Islet of Langerhans (tissue), 1 donor: ENCODE results near the gene MRI1.
"Not testable (repeated sequence)": the region's sequence is repeated elsewhere in the genome, so short reads cannot be mapped to it uniquely, and the experiment has no call there.

Source experiments
- FAIRE-seq: peaks from one replicate; lab custom pipeline; 2011; peaks lifted over from hg19 to GRCh38; lab: Jason Lieb, UNC

The MRI1 gene

DNA sequence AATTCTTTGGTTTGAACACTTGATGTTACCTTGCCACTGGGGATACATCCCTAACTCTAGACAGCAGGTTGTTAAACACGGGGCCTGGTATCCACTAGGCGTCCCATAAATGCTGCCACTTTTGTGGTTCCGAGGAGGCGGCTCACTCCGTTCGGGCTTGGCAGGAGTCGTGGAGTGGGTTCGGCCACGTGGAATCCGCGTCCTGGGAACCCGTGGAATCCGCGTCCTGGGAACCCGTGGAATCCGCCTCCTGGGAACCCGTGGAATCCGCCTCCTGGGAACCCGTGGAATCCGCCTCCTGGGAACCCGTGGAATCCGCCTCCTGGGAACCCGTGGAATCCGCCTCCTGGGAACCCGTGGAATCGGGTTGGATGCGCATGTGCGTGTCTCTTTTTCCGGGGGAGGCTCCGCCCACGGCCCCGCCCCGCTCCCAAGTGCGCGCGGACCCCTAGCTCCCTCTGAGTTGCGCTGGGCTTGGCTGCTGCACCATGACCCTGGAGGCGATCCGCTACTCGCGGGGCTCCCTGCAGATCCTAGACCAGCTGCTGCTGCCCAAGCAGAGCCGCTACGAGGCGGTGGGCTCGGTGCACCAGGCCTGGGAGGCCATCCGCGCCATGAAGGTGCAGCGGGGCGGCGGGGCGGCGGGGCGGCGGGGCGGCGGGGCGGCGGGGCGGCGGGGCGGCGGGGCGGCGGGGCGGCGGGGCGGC is at the start of gene MRI1:
MRI1 (plus strand) TSS at position 422 of the 707 bp plus-strand sequence; CDS start at position 489, 67 bp downstream.
- no peak for FAIRE-seq

DNA sequence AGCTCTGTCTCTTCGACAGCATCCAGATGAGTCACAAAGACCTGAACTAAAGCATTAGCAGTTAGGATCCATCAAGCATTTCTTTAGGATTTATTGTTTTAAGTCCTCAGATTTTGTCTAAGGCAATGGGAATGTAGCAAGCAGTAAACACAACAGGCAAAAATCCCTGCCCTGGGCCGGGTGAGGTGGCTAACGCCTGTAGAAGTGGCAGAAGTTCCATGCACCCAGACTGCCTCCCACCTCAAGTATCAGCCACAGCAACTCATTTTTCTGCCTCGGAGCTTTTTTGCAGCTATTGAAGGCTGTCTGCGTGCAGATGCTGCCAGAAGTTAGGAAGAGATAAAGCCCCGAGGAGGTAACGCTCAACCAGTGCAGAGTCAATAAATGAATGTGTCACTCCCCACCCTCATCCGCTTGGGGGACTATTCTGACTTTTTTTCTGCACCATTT is 47.1 kb upstream of the MRI1 start:
- FAIRE-seq: no peak

DNA sequence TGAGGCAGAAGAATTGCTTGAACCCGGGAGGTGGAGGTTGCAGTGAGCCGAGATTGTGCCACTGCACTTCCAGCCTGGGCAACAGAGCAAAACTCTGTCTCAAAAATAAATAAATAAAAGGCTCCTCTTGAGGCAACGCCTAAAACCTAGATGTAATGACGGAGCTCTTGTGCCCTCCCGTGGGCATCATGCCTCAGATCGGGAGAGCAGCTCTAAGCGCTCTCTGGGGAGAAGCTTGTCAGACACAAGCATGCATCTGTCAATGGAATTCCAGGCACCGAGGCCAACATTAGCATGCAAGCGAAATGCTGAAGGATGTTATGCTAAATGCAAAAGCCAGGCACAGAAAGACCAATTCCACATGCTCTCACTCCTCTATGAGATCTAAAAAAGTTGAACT is 45.6 kb upstream of the MRI1 start:
- peak; percentile 72 for FAIRE-seq

DNA sequence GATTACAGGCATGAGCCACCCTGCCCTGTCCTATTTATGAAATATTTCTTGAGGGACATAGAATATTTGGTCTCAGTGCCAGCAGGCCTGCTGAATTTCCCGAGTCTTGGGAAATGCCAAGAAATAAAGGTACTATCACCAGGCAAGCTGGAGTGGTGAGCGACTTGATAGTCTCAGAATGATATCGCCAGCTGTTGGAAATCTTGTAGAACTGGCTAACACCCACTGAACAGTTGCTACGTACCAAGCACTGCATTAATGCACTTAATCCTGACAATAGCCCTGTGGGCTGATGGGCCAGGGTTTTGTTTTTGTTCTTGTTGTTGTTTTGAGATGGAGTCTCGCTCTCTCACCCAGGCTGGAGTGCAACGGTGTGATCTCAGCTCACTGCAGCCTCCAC is 42.2 kb upstream of the MRI1 start:
- FAIRE-seq: no peak

DNA sequence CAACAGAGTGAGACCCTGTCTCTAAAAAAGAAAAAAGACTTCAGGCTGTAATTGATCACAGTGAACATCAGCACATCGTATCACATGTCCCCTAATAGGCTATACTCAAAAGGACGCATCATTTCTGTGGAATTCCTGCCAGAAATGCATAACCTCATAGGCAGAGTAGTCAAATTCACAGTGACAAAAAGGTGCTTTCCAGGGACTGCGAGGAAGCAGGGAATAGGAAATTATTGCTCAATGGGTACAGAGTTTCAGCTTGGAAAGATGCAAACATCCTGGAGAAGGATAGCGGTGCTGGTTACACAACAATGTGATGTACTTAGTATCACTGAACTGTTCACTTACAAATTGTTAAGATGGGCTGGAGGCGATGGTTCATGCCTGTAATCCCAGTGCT is 41.1 kb upstream of the MRI1 start:
- FAIRE-seq: no peak

DNA sequence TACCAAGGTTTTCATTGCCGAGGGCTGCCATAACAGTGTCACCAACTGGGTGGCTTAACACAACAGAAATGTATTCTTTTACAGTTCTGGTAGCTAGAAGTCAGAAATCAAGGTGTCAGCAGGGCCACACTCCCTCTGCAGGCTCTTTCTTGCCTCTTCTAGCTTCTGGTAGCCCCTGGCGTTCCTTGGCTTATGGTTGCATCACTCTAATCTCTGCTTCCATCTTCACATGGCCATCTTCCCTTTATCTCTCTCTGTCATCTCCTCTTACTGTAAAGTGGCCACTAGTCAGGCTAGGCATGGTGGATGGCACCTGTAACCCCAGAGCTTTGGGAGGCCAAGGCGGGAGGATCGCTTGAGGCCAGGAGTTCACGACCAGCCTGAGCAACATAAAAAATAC is 38.0 kb upstream of the MRI1 start:
- FAIRE-seq: no peak

- FAIRE-seq: no peak
Measured at GRCh38 chr19:13727798-13728197, 36.5 kb upstream of the MRI1 start.

DNA sequence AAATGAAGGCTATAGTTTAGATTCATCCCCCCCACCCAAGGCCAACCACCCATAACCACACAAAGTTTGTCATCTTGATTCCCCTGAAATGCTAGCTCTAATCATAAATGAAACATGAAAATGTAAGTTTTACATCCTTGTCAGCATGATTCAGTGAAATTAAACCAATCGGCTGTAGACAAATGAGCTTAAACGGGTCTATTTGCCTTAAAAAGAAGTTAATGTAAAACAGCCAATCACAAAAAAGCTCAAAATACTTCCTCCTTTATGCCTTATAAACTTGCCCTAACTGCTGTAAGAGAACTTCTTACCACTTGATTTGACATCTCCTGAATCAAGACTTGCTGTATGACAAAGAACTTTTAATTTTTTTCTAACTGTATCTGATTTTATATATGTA is 34.5 kb upstream of the MRI1 start:
- no peak for FAIRE-seq

GRCh38 chr19:13731147-13731964 is 33.0 kb upstream of the MRI1 start:
- peak; percentile 84 for FAIRE-seq

DNA sequence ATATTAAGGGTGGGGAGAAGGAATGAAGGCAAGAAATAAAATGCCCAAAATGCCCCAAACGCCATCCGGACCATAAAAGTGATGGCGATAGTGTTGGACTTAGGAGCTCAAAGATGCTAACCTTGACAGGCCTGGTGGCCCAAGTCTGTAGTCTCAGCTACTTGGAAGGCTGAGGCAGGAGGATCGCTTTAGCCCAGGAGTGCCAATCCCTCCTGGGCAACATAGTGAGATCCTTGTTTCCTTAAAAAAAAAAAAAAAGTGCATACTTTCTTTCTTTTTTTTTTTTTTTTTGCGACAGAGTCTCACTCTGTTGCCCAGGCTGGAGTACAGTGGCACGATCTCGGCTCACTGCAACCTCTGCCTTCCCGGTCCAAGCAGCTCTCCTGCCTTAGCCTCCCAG is 32.0 kb upstream of the MRI1 start:
- FAIRE-seq: no peak

DNA sequence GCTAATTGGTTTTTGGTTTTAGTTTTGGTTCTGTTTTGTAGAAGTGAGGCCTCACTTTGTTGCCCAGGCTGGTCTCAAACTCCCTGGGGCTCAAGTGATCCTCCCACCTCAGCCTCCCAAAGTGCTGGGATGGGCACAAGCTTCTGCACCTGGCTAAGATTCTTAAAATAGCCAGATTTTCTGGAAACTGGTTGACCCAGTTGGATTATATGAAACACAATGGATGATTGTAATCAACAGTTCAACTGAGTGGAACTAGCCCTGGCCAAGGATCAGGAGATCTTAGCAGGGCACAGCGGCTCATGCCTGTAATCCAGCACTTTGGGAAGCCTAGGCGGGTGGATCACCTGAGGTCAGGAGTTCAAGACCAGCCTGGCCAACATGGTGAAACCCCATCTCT is 29.6 kb upstream of the MRI1 start:
- no peak for FAIRE-seq

DNA sequence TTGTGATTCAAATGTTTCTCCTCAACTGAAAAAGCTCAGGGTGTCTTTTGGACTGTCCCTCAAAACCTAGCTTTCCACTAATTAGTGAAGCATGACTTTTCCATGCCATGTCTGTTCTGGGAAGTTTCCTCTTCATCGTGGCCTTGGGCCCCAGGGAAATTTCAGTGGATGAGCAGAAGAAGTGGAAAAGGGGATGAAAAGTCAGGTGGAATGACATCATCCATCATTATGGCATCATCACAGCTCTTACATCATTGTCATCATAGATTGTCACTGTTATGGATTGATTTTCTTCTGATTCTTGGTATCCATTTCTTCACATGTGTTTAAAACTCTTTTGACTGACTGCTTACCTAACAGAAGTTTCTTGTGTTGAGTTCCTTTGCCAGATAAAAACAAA is 26.2 kb upstream of the MRI1 start:
- no peak for FAIRE-seq

DNA sequence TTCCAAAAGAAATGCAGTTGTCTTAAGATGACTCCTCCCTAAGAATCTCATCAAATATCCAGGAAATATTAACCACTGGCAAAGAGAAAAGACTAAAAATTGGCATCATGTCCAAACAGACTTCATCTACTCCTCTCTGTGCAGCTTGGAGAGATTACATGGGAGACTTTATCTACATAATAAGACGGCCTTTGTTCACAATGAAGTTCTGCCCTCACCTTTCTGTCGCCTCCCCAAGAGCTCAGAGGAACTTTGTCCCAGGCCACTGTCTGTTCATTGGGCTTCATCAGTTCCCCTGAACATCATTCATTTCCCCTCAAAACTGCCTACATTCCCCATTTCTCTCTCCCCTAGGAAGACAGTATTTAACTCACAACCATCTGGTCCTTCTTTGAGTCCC is 22.4 kb upstream of the MRI1 start:
- no peak for FAIRE-seq

DNA sequence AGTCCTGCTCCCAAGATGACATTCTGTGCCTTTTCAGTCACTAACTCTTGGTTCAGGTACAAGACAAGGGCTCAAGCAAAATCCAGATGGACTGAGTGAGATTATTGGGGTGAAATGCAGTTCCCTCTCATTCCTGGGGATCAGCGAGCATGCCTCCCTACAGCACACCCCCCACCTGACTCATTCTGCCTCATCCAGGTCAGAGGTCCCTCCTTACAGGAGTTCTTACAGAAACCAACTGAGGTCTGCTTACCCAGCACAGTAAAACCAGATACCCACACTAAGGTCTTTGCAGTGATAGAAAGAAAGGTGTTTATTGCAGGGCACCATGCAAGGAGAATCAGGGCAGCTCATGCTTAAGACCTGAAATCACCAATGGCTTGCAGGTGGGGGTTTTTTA is 21.6 kb upstream of the MRI1 start:
- no peak for FAIRE-seq

DNA sequence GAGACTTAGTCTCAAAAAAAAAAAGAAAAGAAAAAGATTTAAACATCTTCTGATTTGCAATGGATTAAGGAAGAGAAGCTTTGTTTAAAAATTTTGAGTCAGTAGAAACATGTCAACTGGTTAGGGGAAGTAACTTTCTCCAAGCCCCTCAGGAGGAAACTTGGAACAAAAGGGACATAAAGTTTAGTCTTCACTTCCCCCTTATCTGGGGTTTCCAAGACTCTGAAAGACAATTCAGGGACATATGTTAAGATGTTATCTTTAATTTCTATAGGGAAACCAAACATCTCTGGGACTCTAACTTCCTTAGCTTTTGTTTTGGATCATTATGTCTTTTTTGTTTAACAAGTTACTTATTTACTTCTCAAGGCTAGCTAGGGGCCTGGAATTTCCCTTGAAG is 20.1 kb upstream of the MRI1 start:
- FAIRE-seq: no peak

DNA sequence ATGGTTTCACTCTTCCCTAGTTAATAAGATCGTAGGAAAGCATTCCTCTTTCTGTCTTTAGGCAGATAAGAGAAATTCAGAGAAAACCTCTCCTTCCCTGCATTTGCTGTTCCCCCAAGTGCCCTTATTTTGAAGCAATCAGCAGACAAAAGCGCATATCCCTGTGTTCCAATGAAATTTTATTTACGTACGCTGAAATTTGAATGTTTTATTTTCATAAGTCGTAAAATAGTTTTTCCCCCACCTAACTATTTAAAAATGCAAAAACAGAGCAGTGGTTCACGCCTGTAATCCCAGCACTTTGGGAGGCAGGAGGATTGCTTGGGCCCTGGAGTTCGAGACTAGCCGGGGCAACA is 17.2 kb upstream of the MRI1 start:
- FAIRE-seq: no peak

DNA sequence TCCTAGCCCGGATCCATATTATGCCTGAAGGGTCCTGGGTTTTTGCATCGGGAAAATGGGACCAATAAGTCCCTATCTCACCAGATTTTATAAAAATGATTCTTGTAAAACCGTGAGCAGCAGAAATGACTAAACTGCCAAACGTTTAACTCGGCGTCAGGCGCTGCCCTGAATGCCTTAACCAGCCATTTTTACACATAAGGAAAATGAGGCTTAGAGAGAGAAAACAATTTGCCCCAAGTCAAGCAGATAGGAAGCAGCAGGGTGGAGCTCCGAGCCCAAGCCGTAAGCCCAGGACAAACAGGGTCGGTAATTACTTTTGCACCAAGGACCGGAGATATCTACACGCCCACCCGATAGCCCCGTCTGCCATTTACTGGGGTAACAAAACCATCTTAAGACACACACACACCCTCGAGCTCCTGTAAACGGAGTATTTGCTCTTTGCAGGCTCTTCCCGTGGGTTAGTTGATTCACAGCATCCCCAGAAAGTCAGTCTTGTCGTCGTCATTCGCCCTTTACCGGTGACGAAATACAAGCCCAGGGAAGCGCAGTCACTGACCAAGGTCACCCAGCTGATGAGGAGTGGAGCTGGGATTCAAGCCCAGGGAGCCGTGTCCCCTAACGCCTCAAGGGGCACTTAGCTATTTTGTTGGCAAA is 16.0 kb upstream of the MRI1 start:
- FAIRE-seq: no peak

DNA sequence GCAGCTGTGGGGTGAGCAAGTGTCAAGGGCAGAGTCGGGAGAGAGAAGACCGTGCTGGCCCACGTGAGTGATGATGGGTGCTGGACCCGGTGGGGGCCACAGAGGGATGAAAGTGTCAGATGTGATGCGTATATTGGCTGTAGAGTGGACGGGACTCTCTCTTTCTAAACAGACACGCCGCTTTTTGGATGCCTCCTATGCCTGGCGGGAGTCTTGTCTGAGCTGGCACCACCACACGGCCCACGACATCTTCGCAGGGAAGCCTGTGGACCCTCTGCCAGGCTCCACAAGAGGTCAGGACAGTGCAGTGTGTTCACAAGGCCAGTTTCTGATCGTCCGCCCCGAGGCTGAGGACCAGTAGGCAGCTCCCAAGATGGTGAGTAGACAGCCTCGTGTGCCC is 12.9 kb upstream of the MRI1 start:
- FAIRE-seq: no peak

- FAIRE-seq: not testable (repeated sequence)
Measured at GRCh38 chr19:13753622-13754021, 10.7 kb upstream of the MRI1 start.

DNA sequence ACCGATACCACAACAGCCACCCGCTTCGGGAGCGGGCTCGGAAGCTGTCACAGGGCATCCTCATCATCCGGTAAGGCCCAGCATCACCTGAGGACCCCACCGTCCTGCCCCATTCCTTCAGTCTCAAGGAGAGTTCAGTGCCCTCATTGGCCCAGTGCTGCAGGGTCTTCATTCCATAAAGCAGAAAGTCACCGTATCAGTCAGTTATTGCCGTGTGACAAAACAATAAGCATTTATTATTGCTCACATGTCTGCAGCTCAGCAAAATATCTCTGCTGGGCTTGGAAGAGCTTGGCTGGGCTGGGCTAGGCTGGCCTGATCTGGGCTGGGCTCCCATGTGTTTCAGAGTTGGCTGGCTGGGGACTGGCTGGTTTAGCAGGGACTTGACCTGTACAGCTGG is 8.1 kb upstream of the MRI1 start:
- no peak for FAIRE-seq

DNA sequence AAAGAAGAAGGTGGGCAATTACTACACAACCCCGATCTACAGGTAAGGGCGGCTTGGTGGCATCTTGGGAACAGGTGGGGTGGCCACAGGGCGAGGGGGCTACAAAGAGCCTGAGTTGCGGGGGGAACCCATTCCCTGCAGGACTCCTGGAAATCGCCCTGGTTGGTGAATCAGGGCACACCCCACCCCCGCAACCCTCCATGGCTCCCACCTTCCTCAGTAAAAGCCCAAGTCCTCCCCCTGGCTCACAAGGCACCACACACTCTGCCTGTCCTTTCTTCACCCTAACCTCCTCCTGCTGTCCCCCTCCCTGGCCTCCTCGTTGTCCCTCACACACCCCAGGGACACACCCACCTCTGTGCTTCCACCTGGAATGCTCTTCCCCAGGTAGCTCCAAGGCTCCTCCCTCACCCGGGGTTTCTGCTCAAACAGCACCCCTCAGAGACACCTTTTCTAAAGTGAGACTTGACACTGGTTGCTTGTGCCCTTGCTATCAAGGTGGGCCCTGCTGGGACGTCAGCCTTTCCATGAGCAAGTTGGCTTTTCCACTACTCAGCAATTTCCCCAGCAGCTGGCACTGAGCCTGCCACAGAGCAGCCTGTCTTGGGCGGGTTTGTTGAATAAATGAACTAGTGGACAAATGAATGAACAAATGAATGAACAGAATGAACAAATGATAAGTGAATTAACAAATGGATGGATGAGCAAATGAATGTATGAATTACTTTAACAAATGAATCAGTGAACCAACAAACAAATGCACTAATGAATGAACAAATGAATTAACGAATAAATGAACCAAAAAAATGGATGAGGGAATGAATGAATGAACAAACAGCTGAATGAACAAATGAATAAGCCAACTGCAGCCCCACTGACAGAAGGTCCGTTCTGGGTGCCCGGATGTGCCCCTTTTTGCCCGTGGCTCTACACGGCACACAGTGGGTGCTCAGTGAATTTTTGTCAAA is 6.2 kb upstream of the MRI1 start:
- FAIRE-seq: no peak

DNA sequence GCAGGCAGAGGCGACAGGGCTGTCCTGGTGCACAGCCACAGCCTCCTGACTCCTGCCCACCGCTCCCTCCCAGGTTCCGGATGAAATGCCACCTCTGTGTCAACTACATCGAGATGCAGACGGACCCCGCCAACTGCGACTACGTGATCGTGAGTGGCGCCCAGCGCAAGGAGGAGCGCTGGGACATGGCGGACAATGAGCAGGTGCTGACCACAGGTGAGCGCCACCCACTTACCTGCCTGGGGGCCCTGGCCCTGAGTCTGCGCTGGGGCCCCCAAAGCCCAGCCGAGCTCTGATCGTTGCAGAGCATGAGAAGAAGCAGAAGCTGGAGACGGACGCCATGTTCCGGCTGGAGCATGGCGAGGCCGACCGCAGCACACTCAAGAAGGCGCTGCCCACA is 5.5 kb upstream of the MRI1 start:
- no peak for FAIRE-seq
